ENCODE results near the gene CABLES2. TPM values are rescaled to one million over a fixed set of nuclear protein-coding genes. Genes with fewer than 3 reads are reported as not detected.
A peak's percentile ranks its signal among the peaks of the same experiment; 100 is the strongest.

Gene CABLES2
- total RNA-seq, 4 donors from 2014 or later, result 7.2 to 33.8 (median 11.1) TPM

- Histone ChIP-seq H3K27ac (peak overlapping the region in 1 of 4 donors; percentile 77), H3K36me3 (peaks cover 0 to 16% (median 0%) of the 10 kb centered on the region in 3 donors), H3K27me3 (no peaks in the 10 kb centered on the region), H3K4me1 (peaks cover 0 to 4% (median 0%) of the 10 kb centered on the region in 4 donors), H3K9me3 (no peaks in the 10 kb centered on the region), H3K4me3 (no peak overlapping the region)
- no peak for DNase-seq
- TF ChIP-seq POLR2A (IDR thresholded peaks at IDR 0.05) (no peak), CTCF (IDR thresholded peaks at IDR 0.05) (no peak)
These were observed 57.5 kb downstream of the CABLES2 start for GRCh38 chr20:62349556-62350097.

GRCh38 chr20:62348604-62349003, 58.5 kb downstream of the CABLES2 start:
- H3K9me3 ChIP-seq, result no peaks in the 10 kb centered on the region
- no peak for TF ChIP-seq POLR2A (IDR thresholded peaks at IDR 0.05)
- TF ChIP-seq CTCF (IDR thresholded peaks at IDR 0.05), result no peak
- no peaks in the 10 kb centered on the region for H3K4me1 ChIP-seq
- DNase-seq, result no peak
- H3K36me3 ChIP-seq, result peaks cover 0 to 16% (median 0%) of the 10 kb centered on the region in 3 donors
- no peak overlapping the region for H3K27ac ChIP-seq
- H3K27me3 ChIP-seq, result no peaks in the 10 kb centered on the region
- H3K4me3 ChIP-seq, result no peak overlapping the region

GRCh38 chr20:62347445-62347844, 59.6 kb downstream of the CABLES2 start:
- TF ChIP-seq CTCF (IDR thresholded peaks at IDR 0.05) (no peak), POLR2A (IDR thresholded peaks at IDR 0.05) (no peak)
- no peak overlapping the region for H3K27ac ChIP-seq
- H3K36me3 ChIP-seq, result peaks cover 0 to 16% (median 0%) of the 10 kb centered on the region in 3 donors

GRCh38 chr20:62347151-62347404, 60.0 kb downstream of the CABLES2 start:
- no peaks in the 10 kb centered on the region for H3K4me1 ChIP-seq
- no peak overlapping the region for H3K4me3 ChIP-seq
- H3K36me3 ChIP-seq, result peaks cover 0 to 16% (median 0%) of the 10 kb centered on the region in 3 donors
- H3K27me3 ChIP-seq, result no peaks in the 10 kb centered on the region
- H3K9me3 ChIP-seq, result no peaks in the 10 kb centered on the region
- no peak for TF ChIP-seq CTCF (IDR thresholded peaks at IDR 0.05)
- no peak for TF ChIP-seq POLR2A (IDR thresholded peaks at IDR 0.05)
- H3K27ac ChIP-seq, result no peak overlapping the region
- DNase-seq, result no peak

More at GRCh38 chr20:62347445-62347844, 59.6 kb downstream of the CABLES2 start:
- Histone ChIP-seq H3K4me1 (no peaks in the 10 kb centered on the region), H3K9me3 (no peaks in the 10 kb centered on the region), H3K4me3 (no peak overlapping the region), H3K27me3 (no peaks in the 10 kb centered on the region)
- no peak for DNase-seq

GRCh38 chr20:62346398-62347150, 60.5 kb downstream of the CABLES2 start:
- H3K36me3 ChIP-seq, result peaks cover 0 to 16% (median 0%) of the 10 kb centered on the region in 3 donors
- H3K4me1 ChIP-seq, result no peaks in the 10 kb centered on the region
- no peak overlapping the region for H3K27ac ChIP-seq
- no peak for TF ChIP-seq POLR2A (IDR thresholded peaks at IDR 0.05)
- no peak for TF ChIP-seq CTCF (IDR thresholded peaks at IDR 0.05)
- H3K9me3 ChIP-seq, result no peaks in the 10 kb centered on the region
- no peaks in the 10 kb centered on the region for H3K27me3 ChIP-seq
- DNase-seq, result no peak
- no peak overlapping the region for H3K4me3 ChIP-seq
